ENCODE data around the gene HPD.
"Not testable (repeated sequence)": the region's sequence is repeated elsewhere in the genome, so short reads cannot be mapped to it uniquely, and the experiment has no call there.

The HPD gene

GRCh38 chr12:121858662-121859572, at the start of gene HPD:
HPD (minus strand) TSS chr12:121858859; CDS start chr12:121858823, 36 bp downstream.
- DNase-seq = peak; percentile 63

GRCh38 chr12:121905746-121906145, 47.1 kb upstream of the HPD start:
- no peak for DNase-seq

GRCh38 chr12:121903202-121903601, 44.5 kb upstream of the HPD start:
- DNase-seq = no peak

- no peak for DNase-seq
These were observed 40.9 kb upstream of the HPD start for GRCh38 chr12:121899590-121899989.

GRCh38 chr12:121898287-121898686, 39.6 kb upstream of the HPD start:
- DNase-seq = no peak

- DNase-seq = no peak
These were observed 36.0 kb upstream of the HPD start for GRCh38 chr12:121894633-121895032.

GRCh38 chr12:121893961-121894460, 35.4 kb upstream of the HPD start:
- DNase-seq = no peak

GRCh38 chr12:121892673-121893561, 34.3 kb upstream of the HPD start:
- DNase-seq = no peak

- DNase-seq = not testable (repeated sequence)
These were observed 31.0 kb upstream of the HPD start for GRCh38 chr12:121889661-121890060.

GRCh38 chr12:121889274-121889624, 30.6 kb upstream of the HPD start:
- no peak for DNase-seq

GRCh38 chr12:121888478-121889273, 30.0 kb upstream of the HPD start, which contains the start of gene PSMD9:
PSMD9 (plus strand) TSS chr12:121888790; CDS start chr12:121888857, 67 bp downstream.
- peak; percentile 98 for DNase-seq

- no peak for DNase-seq
These were observed 29.4 kb upstream of the HPD start for GRCh38 chr12:121888083-121888477.

- not testable (repeated sequence) for DNase-seq
These were observed 26.5 kb upstream of the HPD start for GRCh38 chr12:121885129-121885528.

- DNase-seq = no peak
These were observed 24.6 kb upstream of the HPD start for GRCh38 chr12:121883315-121883660.

GRCh38 chr12:121876080-121876447, 17.4 kb upstream of the HPD start:
- DNase-seq = not testable (repeated sequence)

GRCh38 chr12:121875582-121875981, 16.9 kb upstream of the HPD start:
- no peak for DNase-seq

- no peak for DNase-seq
These were observed 15.4 kb upstream of the HPD start for GRCh38 chr12:121874071-121874470.

GRCh38 chr12:121873216-121873569, 14.5 kb upstream of the HPD start:
- DNase-seq = no peak

GRCh38 chr12:121872546-121873215, 14.0 kb upstream of the HPD start:
- peak; percentile 80 for DNase-seq

- DNase-seq = no peak
These were observed 12.8 kb upstream of the HPD start for GRCh38 chr12:121871467-121871866.

- DNase-seq = not testable (repeated sequence)
These were observed 10.6 kb upstream of the HPD start for GRCh38 chr12:121869229-121869628.

GRCh38 chr12:121866331-121866730, 7.7 kb upstream of the HPD start:
- DNase-seq = no peak
